HUDEP-2 (cell line): ENCODE data around the gene ADAMTSL1.

Experiments
- DNase-seq, 76 experiments: peaks; one replicate each; lab custom pipeline; 2025; ENCODE audit not compliant: unreplicated experiment in 76 of 76; lab: John Stamatoyannopoulos, UW

ADAMTSL1 gene

DNA sequence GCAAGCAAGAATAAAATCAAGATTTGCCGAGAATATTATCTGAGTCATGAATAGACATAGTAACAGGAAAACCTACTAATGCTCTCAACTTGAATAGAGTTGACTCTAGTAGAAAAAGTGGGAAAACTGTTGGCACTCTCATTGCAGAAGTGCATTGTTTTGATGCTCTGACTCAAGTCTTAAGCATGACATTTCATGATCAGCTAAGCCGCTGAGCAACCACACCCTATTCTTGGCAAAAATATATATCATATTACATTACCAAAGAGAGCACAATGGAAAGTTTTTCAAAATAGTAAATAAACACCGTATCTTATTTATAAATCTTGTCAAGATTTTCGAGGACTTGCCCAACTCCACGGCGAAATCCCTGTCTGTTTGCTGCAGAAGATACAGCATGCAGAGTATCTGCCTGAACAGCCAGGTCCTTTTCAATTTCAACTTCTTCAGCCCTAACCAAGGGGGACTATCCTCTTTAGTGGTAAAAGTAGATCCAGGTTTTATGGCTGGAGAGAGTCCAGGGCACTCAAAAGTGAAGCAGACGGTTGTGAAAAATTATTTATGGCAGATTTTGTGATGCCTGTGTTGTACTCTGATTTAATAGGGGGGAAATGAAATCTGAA lies 13.9 kb upstream of the ADAMTSL1 start:
- DNase-seq: no peak

DNA sequence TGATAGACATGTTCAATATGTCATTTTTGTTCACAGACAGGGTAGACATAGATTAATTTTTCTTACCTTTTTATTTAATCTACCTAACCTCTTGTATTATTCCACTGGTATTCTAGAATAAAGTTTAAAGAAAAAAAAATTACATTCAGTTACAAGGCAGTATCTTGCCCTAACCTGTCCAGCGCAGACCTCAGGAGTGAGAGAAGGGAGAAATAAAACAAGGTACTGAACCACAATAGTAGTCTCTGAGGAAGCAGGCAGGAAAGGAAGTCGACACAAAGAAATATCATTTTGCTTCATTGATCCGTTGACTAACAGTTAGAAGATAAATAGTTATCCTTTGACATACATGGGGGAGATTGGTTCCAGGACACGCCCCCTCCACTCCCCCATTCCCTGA lies 12.5 kb upstream of the ADAMTSL1 start:
- no peak for DNase-seq

DNA sequence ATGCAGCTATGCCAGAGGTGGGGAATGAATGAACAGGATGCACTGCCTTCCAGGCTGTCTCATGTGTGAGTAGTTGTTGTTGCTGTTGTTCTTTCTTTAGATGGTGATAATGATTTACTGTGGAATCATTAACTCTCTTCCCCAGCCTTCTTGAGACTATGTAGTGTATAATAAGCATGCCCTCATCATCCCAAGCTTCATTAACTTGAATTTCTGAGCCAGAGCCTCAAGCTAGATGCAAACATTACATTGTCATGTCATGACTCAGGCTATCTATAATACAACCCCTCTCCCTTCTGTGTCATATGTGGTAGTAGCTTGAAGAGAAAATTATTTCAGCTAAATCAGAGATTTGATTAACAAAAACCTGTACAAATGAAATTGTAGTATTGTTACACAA lies 10.0 kb upstream of the ADAMTSL1 start:
- DNase-seq: no peak

DNA sequence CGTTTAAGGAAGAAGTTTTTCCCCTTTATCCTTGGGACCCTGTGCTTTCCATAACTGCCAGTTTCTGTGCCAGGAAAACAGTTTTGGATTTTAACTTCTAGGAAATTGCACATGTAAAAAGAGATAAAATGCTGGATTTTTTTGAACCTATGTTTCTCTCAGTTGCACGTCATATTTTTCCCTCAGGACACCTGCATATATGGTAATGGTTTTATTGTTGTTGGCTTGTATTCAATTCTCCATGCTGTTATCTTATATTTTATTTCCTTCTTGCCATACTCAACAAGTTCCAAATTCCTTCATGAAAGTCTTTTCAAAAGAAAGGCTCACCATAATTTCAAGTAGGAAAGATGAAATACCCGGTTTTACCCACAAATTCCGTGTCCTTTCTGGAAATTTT lies 7.9 kb upstream of the ADAMTSL1 start:
- DNase-seq: no peak

DNA sequence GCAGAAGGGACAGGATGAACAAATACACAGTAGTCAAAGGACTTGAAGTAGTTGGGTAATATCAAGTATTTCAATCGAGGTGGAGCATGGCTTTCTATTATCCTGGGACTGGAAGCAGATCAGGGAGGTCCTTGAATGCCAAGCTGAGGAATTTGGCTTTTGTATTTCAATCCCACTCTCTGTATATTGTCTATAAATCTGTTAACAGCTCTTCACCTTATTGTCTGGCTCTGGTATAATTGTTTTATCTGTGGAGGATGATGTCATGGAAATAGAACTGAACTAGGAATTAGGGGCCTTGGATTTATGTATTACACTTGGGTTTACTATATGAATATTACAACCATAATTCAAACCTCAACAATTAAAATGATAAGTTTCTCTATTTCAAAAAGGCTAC lies 6.3 kb upstream of the ADAMTSL1 start:
- DNase-seq: no peak

DNA sequence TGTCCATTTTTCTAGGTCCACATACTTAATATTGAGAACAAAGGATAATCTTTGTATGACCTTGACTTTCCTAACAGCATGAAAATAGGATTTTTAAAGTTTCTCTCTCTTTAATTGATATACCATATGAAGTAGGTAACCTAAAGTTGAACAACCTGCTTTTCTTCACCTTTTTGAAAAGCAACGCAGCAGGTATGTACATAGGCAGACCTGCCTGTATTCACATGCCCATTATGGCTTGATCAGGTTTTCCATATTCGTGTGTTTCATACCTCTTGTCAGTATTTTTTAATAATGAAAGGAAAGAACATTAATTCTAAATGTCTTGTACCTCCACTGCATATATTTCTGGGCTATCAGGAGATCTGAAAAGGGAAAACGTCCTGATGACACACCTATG lies 1.5 kb upstream of the ADAMTSL1 start:
- DNase-seq: no peak

DNA sequence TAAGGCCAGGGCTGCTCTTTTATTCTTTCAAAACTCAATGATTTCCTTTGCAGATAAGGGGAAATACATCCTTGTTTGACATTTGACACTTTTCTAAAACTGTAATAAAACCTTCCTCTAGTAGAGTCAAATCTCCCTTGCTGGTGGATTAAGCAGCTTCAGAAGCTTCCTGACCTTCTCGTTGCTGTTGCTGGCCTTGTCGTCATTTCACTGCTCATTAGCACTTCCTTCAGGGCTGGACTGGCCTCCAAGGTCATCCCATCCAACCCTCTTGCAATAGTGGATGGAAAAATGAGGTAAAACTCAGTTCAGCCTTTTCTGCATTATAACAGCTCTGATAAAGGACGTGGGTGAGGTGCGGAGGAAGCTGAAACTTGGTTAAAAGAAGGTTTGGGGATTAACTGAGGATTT lies 1.1 kb upstream of the ADAMTSL1 start:
- DNase-seq: no peak

DNA sequence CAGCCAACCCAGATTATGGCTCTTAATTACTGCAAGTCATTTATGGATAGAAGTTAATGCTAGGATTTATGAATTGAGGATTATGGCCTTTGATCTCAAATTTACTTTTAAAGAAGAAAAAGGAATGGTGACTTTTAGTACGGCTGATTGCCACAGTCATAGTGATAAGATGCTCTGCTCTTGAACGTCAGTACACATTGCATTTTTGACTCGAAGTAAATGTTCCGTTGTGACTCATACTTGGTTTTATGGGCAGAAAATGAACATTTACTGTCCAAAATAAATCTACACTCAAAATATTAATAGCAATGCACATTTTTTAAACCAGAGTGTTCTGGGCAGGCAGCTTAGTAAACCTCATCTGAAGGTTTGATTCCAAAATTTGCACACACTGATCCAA lies 830 bp downstream of the ADAMTSL1 start:
- no peak for DNase-seq

DNA sequence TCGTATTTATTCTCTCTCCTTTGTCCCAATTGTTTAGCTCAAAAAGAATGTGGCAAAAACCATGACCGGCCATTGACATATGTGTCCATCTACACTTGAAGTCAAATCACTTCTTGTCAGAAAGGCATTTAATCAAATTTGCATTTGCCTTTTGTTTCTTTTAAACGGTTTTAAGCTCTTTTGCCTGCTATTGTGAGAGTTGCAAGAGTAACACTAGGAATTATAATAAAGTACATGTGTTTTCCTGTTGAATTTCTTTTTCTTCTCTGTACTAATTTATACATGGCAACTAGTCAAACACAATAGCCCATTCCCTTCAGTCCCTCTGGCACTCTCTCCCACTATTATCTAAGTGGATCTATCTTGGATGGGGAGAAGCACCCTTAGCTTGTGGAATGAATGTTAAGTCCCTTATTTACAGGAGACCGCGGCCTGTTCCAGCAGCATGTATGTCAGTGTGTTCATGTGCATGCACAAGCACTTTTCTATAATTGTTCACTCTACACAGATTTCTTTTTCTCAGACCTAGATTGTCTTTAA lies 3.2 kb downstream of the ADAMTSL1 start:
- no peak for DNase-seq

DNA sequence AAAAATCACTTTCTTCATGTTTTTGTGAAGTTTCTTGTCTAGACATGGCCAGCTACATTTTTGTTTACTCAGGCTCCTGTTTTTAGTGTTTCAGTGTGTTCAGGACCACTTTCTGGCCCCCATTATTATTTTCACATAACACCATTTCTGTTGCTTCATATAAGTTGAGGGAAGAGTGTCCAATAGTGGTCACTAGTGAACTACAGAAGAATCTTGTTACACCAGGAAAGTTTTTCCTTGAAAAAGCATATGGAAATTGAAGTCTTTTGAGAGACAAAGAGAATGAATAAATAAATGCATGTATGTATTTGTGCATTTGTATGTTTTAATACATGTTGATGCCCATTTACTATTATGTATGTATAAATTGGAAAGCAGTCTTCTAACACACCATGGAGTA lies 3.8 kb downstream of the ADAMTSL1 start:
- no peak for DNase-seq

DNA sequence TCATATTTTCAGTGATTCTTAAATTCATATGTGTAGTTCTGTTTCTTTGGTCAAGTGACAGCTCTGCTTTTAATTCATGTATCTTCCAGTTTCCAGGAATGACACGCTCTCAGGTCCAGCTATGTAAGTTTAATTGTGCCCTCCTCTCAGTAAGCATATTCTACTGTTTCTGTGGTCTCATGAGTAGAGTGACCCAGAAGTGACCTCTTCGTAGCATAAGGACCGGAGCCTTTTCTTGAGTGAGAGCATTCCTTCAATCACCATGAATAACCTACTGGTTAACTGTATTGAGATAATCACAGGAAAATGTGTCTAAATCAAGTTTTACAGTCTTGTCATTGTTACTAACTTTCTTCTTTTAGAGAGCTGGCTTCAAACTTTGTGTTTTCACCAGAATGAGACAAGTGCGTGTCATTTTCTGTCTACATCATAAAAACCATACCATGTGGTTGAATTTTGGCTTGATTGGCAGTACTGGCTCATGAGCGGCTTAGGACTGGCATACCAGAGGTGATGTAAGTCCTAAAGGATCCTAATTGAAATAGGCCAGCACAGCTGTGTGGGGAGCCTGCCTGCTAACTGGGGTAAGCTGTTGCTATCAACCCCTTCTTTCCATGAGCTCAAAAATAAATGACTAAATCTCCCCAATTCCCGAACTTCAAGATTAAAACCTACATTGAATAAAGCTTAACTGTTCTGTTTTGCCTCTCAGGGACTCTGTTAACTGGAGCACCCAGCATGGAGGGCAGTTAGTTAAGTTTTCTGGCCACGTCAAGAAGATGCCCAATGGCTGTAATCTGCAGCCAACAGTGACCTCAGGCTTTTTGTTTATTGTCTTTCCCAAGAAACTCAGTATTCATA lies 4.8 kb downstream of the ADAMTSL1 start:
- no peak for DNase-seq

DNA sequence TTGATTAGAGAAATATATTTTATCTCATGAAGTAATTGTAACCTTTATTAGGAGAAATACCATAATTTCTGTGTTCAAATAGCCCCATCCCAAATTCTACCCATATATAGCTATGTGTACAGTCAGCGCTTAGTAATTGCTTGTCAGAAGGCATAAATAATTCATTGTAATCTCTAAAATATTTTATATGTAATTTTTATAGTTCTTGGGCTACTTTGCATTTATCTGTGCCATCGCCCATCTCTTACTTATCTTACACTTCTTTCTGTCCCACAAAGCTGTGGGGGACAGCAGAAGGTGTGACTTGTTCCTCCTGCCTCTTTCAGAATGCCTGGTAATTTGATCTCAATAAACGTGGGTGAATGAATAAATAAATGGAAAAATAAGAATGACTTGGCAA lies 5.5 kb downstream of the ADAMTSL1 start:
- no peak for DNase-seq

DNA sequence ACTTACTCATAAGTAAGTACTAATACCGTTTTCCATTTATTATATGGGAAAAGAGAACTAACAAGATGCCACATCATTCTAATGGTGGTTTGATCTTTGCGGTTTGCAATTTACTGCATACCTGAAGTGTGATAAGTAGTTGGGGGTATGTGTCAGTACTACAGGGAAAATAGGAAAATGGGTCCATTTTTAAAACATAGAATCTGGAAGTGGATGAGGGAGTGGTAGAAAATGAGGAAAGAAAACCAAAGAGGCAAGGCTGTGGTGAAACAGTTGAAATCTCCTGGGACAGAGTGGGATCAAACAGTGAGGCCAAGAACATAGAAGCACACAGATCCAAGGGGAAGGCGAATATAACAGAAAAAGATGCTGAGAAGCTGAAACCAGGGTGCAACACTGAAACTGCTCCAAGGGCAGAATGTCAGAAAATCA lies 6.7 kb downstream of the ADAMTSL1 start:
- no peak for DNase-seq

DNA sequence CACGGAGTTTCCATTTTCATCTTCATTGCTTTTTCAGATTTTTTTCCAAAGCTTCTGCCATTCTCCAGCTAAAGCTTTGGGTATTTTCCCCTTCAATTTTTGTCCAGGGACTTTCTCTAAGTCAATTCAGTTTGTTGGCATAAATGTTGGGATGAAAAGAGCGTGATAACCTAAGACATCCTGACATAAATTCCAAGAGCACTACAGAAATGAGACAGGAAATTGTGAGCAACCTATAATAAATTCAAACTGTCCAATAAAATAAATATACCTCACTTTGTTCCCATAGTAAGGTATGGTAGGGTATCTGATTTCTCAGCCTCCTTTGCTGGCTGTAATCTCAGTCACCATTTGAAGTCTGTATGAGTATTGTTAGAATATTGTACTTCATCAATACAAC lies 8.4 kb downstream of the ADAMTSL1 start:
- no peak for DNase-seq

DNA sequence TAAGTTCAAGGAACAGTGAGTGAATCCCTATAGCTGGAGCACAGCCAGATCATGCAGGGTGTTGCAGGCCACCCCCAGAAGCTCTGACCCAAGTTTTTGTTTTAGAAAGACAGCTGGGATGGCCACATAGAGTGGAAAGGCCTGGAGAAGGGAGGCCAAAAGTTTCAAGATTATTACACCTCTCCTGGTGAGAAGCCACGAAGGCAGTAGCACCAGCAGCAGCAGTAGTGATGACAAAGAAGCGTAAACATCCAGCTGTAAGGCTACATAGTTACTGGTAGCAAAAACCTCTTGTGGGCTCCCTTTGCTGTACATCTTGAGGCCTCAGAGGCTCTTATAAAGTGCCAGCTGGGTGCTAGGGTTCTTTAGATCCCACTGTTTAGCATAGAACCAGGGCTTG lies 11.8 kb downstream of the ADAMTSL1 start:
- DNase-seq: no peak

DNA sequence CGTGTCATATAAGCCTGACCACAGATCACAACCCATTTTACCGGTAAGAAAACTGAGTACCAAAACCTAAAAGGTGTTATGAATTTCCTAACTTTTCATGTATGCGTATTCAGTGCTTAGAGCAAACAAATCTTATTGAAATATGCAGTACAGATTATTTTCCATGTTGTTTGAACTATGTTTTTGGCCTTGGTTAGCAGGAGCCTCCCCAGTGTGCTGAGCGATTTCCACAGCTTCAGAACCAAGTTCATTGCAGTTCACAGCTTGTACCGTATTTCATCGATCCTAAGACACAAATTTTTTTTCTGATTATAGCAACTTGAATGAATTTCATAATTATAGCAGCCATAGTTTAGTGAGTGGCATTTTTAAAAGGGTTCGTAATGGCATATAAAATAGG lies 13.7 kb downstream of the ADAMTSL1 start:
- no peak for DNase-seq

DNA sequence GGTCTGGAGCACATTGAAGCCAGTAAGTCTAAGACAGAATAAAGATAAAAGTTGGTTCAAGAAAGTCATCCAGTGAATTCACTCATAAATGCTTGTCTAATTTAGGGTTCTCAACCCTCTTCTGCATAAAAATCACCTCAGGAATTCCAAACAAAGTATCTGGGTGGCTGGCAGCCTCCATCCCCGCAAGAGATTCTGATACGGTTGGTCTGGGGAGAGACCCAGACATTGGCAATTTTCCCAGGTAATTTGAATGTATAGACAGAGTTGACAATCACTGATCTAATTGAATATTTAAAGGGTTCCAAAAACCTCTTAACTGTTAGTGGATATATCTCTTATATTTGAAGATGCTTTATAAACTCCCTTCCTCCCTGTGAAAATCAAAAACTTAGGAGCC lies 14.9 kb downstream of the ADAMTSL1 start:
- no peak for DNase-seq

DNA sequence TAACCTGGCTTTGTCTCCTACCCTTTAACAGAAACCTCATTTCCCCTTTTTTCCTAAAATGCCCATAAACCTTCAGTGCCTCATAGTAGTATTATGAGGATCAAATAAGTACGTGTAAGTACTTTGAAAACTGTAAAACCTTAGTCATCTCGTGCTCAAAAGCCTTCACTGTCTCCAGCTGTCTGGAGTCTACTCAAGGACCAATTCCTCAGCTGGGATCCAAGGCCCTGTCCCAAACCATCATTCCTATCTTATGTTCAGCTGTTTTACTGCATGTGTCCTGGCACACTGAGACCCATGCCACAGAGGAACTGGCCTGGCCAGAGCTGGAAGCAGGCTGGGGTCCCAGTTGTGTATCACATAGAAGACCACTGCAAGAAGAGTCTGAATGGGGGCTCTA lies 15.9 kb downstream of the ADAMTSL1 start:
- DNase-seq: no peak

DNA sequence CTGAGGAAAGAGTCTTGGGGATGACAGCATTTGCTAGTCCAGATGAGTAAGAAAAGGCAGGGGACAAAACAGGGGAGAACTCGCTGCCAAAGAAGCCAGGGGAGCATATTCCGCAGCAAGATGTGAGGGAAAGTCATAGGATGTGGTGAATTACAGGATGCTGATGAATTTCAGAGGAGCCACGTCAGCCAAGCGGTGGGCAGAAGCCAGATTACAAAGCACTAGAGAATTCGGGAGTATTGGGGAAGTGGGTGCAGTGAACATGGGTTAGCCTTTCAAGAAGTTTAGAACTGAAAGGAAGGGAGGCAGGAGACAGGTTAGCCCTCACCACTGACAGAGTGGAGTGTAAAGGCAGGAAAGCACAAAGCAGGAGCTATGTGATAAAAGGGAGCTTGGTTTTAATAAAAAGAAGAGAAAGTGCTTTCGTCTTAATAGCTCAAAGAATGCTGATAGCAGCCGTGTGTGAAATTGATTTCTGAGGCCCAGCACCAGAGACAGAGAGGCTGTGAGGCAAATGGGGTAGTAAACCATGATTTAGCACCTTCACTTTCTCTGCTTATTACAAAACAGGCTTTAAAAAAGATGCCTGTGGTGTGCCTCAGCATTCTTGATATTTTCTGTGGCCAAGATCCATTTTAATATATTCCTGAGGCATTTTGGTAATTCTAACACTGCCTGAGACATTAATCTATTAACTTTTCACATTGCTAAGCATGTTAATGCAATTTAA lies 16.9 kb downstream of the ADAMTSL1 start:
- no peak for DNase-seq

DNA sequence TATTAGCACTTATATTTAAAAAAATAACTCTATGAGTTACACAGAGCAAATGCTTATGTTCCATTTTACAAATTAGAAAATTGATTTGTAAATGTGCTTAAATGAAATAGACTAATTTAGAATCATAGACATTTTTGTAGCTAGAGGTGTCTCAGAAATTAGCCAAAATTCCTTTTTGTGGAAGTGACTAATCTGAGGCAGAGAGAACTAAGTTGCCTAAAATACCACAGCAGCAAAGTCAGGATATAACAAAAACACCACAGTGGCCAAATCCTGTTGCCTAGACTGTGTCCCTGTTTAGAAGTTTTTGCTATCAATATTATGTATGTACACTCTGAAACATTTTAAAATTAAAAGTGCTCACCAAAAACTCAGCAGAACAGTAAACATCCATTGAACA lies 18.7 kb downstream of the ADAMTSL1 start:
- no peak for DNase-seq

DNA sequence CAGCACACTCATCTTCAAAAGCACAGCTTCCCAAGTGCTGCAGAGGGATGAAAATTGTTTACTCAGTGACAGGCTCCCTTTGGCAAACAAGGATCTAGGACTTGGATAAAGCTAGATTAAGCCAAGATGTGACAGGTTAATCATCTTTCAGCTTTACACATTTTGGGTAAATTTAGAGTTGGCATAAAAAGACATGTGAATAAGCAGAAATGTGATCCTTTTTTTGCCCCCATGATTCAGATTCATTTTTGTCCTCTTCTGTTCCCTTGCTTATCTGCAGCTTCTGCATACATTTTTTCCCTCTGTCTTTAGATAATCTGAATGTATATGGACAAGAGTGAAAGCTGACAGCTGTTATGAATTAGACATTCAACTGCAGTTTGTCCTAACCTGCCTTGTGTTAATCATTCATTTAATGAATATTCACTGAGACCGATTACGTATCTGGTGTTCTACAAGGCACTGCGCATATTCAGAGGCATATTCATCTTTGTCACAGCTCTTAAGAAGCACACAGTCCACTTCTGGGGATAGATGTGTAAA lies 19.6 kb downstream of the ADAMTSL1 start:
- no peak for DNase-seq
